Measurements from ENCODE around the gene COX4I1.

DNA sequence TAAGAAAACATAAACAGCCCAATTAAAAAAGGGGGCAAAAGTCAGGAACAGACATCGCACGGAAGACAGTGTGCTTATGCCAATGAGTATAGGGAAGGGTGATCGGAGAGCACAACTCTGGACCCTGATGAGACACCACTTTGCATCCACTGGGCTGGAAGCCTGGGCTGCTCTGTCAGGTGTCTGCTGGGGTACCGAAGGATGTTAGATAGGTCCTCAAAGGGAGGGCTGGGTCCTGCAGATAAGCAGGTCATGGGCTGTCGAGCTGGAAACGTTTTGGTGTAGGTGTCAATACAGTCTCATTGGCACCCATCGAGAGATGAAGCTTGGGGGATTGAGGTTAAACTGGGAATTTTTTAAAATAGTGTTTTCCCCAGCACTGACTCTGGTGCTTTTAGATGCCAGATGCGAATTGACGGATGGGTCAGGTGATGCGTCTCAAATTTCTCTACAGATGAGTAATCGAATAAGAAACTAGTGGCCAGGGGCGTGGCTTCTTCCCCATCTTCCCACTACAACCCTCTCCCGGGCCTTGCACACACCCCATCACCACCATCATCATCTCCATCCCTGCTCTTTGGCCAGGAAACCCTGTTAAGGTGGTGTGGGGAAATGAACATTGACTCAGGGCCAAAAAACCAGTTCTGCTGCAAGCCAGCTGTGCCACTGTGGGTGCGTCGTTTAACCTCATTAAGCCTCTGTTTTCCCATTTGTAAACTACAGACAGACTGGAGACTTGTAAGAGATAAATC, 51.7 kb downstream of the COX4I1 start:
- no peak for TF ChIP-seq POLR2AphosphoS5 (IDR thresholded peaks at IDR 0.05; ENCODE audit: insufficient read depth in 1 of 2, low read depth in 1 of 2)
- TF ChIP-seq, protein P1, sequence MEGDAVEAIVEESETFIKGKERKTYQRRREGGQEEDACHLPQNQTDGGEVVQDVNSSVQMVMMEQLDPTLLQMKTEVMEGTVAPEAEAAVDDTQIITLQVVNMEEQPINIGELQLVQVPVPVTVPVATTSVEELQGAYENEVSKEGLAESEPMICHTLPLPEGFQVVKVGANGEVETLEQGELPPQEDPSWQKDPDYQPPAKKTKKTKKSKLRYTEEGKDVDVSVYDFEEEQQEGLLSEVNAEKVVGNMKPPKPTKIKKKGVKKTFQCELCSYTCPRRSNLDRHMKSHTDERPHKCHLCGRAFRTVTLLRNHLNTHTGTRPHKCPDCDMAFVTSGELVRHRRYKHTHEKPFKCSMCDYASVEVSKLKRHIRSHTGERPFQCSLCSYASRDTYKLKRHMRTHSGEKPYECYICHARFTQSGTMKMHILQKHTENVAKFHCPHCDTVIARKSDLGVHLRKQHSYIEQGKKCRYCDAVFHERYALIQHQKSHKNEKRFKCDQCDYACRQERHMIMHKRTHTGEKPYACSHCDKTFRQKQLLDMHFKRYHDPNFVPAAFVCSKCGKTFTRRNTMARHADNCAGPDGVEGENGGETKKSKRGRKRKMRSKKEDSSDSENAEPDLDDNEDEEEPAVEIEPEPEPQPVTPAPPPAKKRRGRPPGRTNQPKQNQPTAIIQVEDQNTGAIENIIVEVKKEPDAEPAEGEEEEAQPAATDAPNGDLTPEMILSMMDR (IDR thresholded peaks at IDR 0.05): no peak
